HepG2 (cell line): ENCODE data around the gene SLC7A8. TPM values are rescaled to one million over a fixed set of nuclear protein-coding genes. Genes with fewer than 3 reads are reported as not detected.

Experiments used
- ATAC-seq: fragments of 200-7000 bp; cut with Tn5 transposase; 3 replicates; pipeline ENCODE4 v1.9.1; 2020; ENCODE audit warnings: mild to moderate bottlenecking, moderate library complexity
- BruUV-seq: library from RNA; stranded (reverse); fragments of 400-500 nt; replicated peaks from 2 replicates; lab custom pipeline; 2021; lab: Mats Ljungman, UMichigan
- CTCF ChIA-PET: fragments of 300-600 bp; formaldehyde crosslinking; extraction: SDS; loops from one replicate; lab custom pipeline; 2021; ENCODE audit warnings: low total read pairs, inconsistent platforms, low intra/inter-chr PET ratio; lab: Yijun Ruan, JAX
- POLR2A ChIA-PET: fragments of 350-600 bp; sonication (Branson Sonifier 250); formaldehyde crosslinking; loops from one replicate; lab custom pipeline; 2020; ENCODE audit warnings: antibody characterized with exemption, inconsistent platforms; lab: Yijun Ruan, JAX
- DNase-seq: peaks from one replicate; pipeline ENCODE4 v3.0.0-alpha.2; 2015; ENCODE audit warnings: low spot score
- FAIRE-seq: peaks from 3 replicates; lab custom pipeline; 2011; peaks lifted over from hg19 to GRCh38; lab: Jason Lieb, UNC
- H2AFZ ChIP-seq: one replicate; pipeline ENCODE4 v1.6.1; 2011; ENCODE audit warnings: low read length, inconsistent platforms
- H3K27ac ChIP-seq: fragments of 300-600 bp; 3 replicates; pipeline ENCODE4 v1.8.0; 2011; ENCODE audit warnings: mixed run types, mild to moderate bottlenecking, mixed read lengths, low read length, inconsistent platforms; ENCODE audit not compliant: insufficient read depth; ENCODE audit errors: extremely low read length
- H3K27me3 ChIP-seq, 2 experiments: fragments of 200-600 bp in 1 of 2; 2 replicates in 1 of 2; 3 replicates in 1 of 2; pipeline versions ENCODE4 v1.6.0 to v1.8.0; 2011; ENCODE audit warnings: low read length in 2 of 2, mild to moderate bottlenecking in 2 of 2, moderate library complexity in 2 of 2, inconsistent platforms in 1 of 2; ENCODE audit not compliant: insufficient read depth in 2 of 2, control insufficient read depth in 1 of 2
- H3K36me3 ChIP-seq, 2 experiments: fragments of 200-600 bp in 1 of 2; replicated peaks in 1 of 2; 2 replicates in 1 of 2; 3 replicates in 1 of 2; pipeline versions ENCODE4 v1.5.1 to v1.8.0; 2011; ENCODE audit warnings: low read length in 2 of 2, inconsistent platforms in 1 of 2; ENCODE audit not compliant: insufficient read depth in 2 of 2, control insufficient read depth in 1 of 2
- H3K4me1 ChIP-seq: 2 replicates; pipeline ENCODE4 v1.5.1; 2012; ENCODE audit warnings: low read length, inconsistent platforms; ENCODE audit not compliant: insufficient read depth
- H3K4me2 ChIP-seq: 2 replicates; pipeline ENCODE4 v1.6.0; 2011; ENCODE audit warnings: low read depth, low read length, inconsistent platforms
- H3K4me3 ChIP-seq, 3 experiments: fragments of 200-600 bp in 1 of 3; sonication (generic), shearing (Covaris generic) in 1 of 3; replicated peaks in 1 of 3; 2 replicates each; pipeline ENCODE4 v1.5.1; 2011 to 2016; ENCODE audit warnings: low read length in 3 of 3, inconsistent platforms in 2 of 3, low read depth in 2 of 3, mild to moderate bottlenecking in 2 of 3, control low read depth in 1 of 3, mixed read lengths in 1 of 3; ENCODE audit not compliant: insufficient read depth in 1 of 3
- H3K79me2 ChIP-seq: one replicate; pipeline ENCODE4 v1.6.1; 2011; ENCODE audit warnings: low read length, inconsistent platforms; ENCODE audit not compliant: insufficient read depth
- H3K9ac ChIP-seq: 2 replicates; pipeline ENCODE4 v1.6.0; 2011; ENCODE audit warnings: mild to moderate bottlenecking, low read depth, low read length, inconsistent platforms; ENCODE audit not compliant: insufficient read depth
- H3K9me3 ChIP-seq: 2 replicates; pipeline ENCODE4 v1.5.1; 2012; ENCODE audit warnings: mild to moderate bottlenecking, low read length
- H4K20me1 ChIP-seq: 2 replicates; pipeline ENCODE4 v1.6.0; 2011; ENCODE audit warnings: inconsistent platforms, mild to moderate bottlenecking, low read length, moderate library complexity; ENCODE audit not compliant: insufficient read depth
- GMEB2 ChIP-seq: IDR thresholded peaks from 2 replicates; pipeline ENCODE4 v1.6.1; 2016; ENCODE audit warnings: missing biosample characterization, missing genetic modification reagents, low read depth
- MEF2D ChIP-seq: sonication (generic); formaldehyde crosslinking; IDR thresholded peaks from 2 replicates; pipeline ENCODE4 v1.5.1; 2020; ENCODE audit warnings: mild to moderate bottlenecking, missing genetic modification reagents
- SRY ChIP-seq: sonication (generic); formaldehyde crosslinking; IDR thresholded peaks from 2 replicates; pipeline ENCODE4 v1.8.0; 2022; ENCODE audit warnings: mild to moderate bottlenecking, missing genetic modification reagents
- ZBTB2 ChIP-seq: sonication (generic); formaldehyde crosslinking; IDR thresholded peaks from 2 replicates; pipeline ENCODE4 v1.8.0; 2022; ENCODE audit warnings: low read depth, missing genetic modification reagents
- ZNF224 ChIP-seq: sonication (generic); formaldehyde crosslinking; IDR thresholded peaks from 2 replicates; pipeline ENCODE4 v1.5.0; 2020; ENCODE audit warnings: mild to moderate bottlenecking, missing genetic modification reagents
- ZNF441 ChIP-seq: sonication (generic); formaldehyde crosslinking; IDR thresholded peaks from 2 replicates; pipeline ENCODE4 v1.7.0; 2021; ENCODE audit warnings: missing genetic modification reagents, borderline replicate concordance
- ZNF530 ChIP-seq: sonication (generic); formaldehyde crosslinking; IDR thresholded peaks from 2 replicates; pipeline ENCODE4 v1.5.0; 2020; ENCODE audit warnings: low read depth, mild to moderate bottlenecking, missing genetic modification reagents
- ZNF558 ChIP-seq: sonication (generic); formaldehyde crosslinking; IDR thresholded peaks from 2 replicates; pipeline ENCODE4 v1.9.0; 2022; ENCODE audit warnings: mild to moderate bottlenecking, missing genetic modification reagents, borderline replicate concordance
- ZNF615 ChIP-seq: sonication (generic); formaldehyde crosslinking; IDR thresholded peaks from 2 replicates; pipeline ENCODE4 v1.5.0; 2020; ENCODE audit warnings: mild to moderate bottlenecking, missing genetic modification reagents, borderline replicate concordance
- WGBS: methylation state at CpG from one replicate; pipeline ENCODE4 v1.1.6; 2017; ENCODE audit warnings: low lambda C conversion rate; 5-methylcytosine and 5-hydroxymethylcytosine counted together
- in situ Hi-C: cut with HindIII; loops from 2 replicates; pipeline ENCODE4 v1.10.0; 2017; ENCODE audit warnings: low pct_unique_long_range_greater_than_20kb; ENCODE audit not compliant: extremely low pct_ligation_motif_present
- intact Hi-C: fragments of 100-400 bp; cut with micrococcal nuclease; formaldehyde crosslinking; loops from one replicate; pipeline ENCODE4 v1.10.0; 2022; ENCODE audit not compliant: unreplicated experiment
- polyA plus RNA-seq, 8 experiments: library from polyadenylated mRNA; depleted of rRNA in 3 of 8; stranded (reverse) in 7 of 8; unstranded in 1 of 8; fragments of >200 nt; fragmentation: Illumina TruSeq in 4 of 8; extraction: Trizol in 4 of 8; gene quantifications; 2 replicates each; pipeline versions ENCODE4 v1.2.1 to v1.2.3, GENCODE V29; 2011 to 2016; ENCODE audit warnings: low read depth in 4 of 8, missing spikeins in 1 of 8, mixed read lengths in 1 of 8; ENCODE audit not compliant: insufficient read depth in 1 of 8
- total RNA-seq, 5 experiments: library from RNA; depleted of rRNA; stranded (reverse); fragments of >200 nt; fragmentation: Illumina TruSeq; extraction: Trizol; gene quantifications; 2 replicates each; pipeline ENCODE4 v1.2.3, GENCODE V29; 2016; ENCODE audit warnings: low read depth in 1 of 5

Gene SLC7A8
- total and polyA plus RNA-seq, 2 of the 13 experiments (the other 11 are each of a cell fraction or from before 2014, with no cell fraction given): 0.25 TPM; not detected in 1

GRCh38 chr14:23142826-23143225 is 40.6 kb downstream of the SLC7A8 start:
- CTCF ChIA-PET: no interaction called here
- ATAC-seq: no peak
- H3K4me3 ChIP-seq: no peak overlapping the region
- H3K4me2 ChIP-seq: no peak overlapping the region
- no peak overlapping the region for H3K27ac ChIP-seq
- TF ChIP-seq ZNF530 (CRISPR knock-in tag): no peak
- no peak for TF ChIP-seq MEF2D (CRISPR knock-in tag)
- TF ChIP-seq ZNF558 (CRISPR knock-in tag): no peak
- intact Hi-C loops (no loop called here), in situ Hi-C loops (no loop called here)
- DNase-seq: no peak
- H3K79me2 ChIP-seq: no peaks in the 10 kb centered on the region
- no peak overlapping the region for H2AFZ ChIP-seq
- no peak for FAIRE-seq
- H3K36me3 ChIP-seq: no peaks in the 10 kb centered on the region
- no peaks in the 10 kb centered on the region for H3K9me3 ChIP-seq
- peaks cover 8 to 52% of the 10 kb centered on the region in 2 experiments for H3K27me3 ChIP-seq
- H4K20me1 ChIP-seq: no peaks in the 10 kb centered on the region
- H3K4me1 ChIP-seq: peaks cover under 1% of the 10 kb centered on the region; the same call in 1 of the 2 replicates
- H3K9ac ChIP-seq: no peak overlapping the region
- BruUV-seq: no TSS peak
- 23% methylated on average over 4 of the region's 4 CpGs for WGBS
- POLR2A ChIA-PET: no interaction called here

- ChIA-PET POLR2A (no interaction called here), CTCF (no interaction called here)
- in situ Hi-C loops: no loop called here
- Histone ChIP-seq H3K4me2 (no peak overlapping the region), H3K79me2 (no peaks in the 10 kb centered on the region), H2AFZ (no peak overlapping the region), H3K27ac (no peak overlapping the region), H3K4me3 (no peak overlapping the region), H3K4me1 (peaks cover 10% of the 10 kb centered on the region), H3K9me3 (no peaks in the 10 kb centered on the region), H4K20me1 (no peaks in the 10 kb centered on the region), H3K36me3 (no peaks in the 10 kb centered on the region), H3K9ac (no peak overlapping the region), H3K27me3 (peaks cover 7 to 61% of the 10 kb centered on the region in 2 experiments)
- WGBS: 16% methylated on average over 7 of the region's 7 CpGs
- DNase-seq (no peak), FAIRE-seq (no peak), ATAC-seq (no peak)
- intact Hi-C loops: no loop called here
- no TSS peak for BruUV-seq
- TF ChIP-seq ZNF441 (no peak), GMEB2 (CRISPR knock-in tag) (no peak), ZNF615 (CRISPR knock-in tag) (no peak), SRY (CRISPR knock-in tag) (no peak), ZNF224 (CRISPR knock-in tag) (no peak), ZBTB2 (no peak)
These were observed 41.6 kb downstream of the SLC7A8 start for GRCh38 chr14:23141706-23142444.
